GM12878 (cell line): ENCODE data around the gene MOGAT1. TPM values are rescaled to one million over a fixed set of nuclear protein-coding genes. Genes with fewer than 3 reads are reported as not detected.
A peak's percentile ranks its signal among the peaks of the same experiment; 100 is the strongest.

ENCODE experiments used
- ATAC-seq: fragments of 200-7000 bp; cut with Tn5 transposase; 3 replicates; pipeline ENCODE4 v1.9.1; 2020; ENCODE audit warnings: mild to moderate bottlenecking, moderate library complexity
- BruUV-seq: library from RNA; stranded (reverse); fragments of 400-500 nt; replicated peaks from 2 replicates; lab custom pipeline; 2021; lab: Mats Ljungman, UMichigan
- CTCF ChIA-PET: fragments of 300-600 bp; sonication (Branson Sonifier 250); formaldehyde crosslinking; extraction: SDS; loops from one replicate; lab custom pipeline; 2021; ENCODE audit warnings: inconsistent platforms; lab: Yijun Ruan, JAX
- POLR2A ChIA-PET: fragments of 350-600 bp; formaldehyde crosslinking; extraction: SDS; loops from one replicate; lab custom pipeline; 2021; ENCODE audit warnings: inconsistent platforms; lab: Charles Lee
- RAD21 ChIA-PET: fragments of 300-600 bp; sonication (Branson Sonifier 250); formaldehyde crosslinking; loops from one replicate; lab custom pipeline; 2023; ENCODE audit warnings: antibody characterized with exemption; ENCODE audit not compliant: unreplicated experiment; lab: Charles Lee
- SMC1A ChIA-PET: fragments of 300-600 bp; sonication (Branson Sonifier 250); formaldehyde crosslinking; loops from one replicate; lab custom pipeline; 2023; ENCODE audit not compliant: unreplicated experiment, uncharacterized antibody; lab: Charles Lee
- DNase-seq: peaks from one replicate; pipeline ENCODE4 v3.0.0-alpha.2; 2011; ENCODE audit warnings: low read depth, low spot score
- FAIRE-seq: peaks from 3 replicates; lab custom pipeline; 2011; peaks lifted over from hg19 to GRCh38; lab: Jason Lieb, UNC
- H2AFZ ChIP-seq: 2 replicates; pipeline ENCODE4 v1.6.0; 2011; ENCODE audit warnings: low read depth, low read length, control low read depth; ENCODE audit not compliant: control insufficient read depth
- H3K27ac ChIP-seq: 2 replicates; pipeline ENCODE4 v1.5.1; 2011; ENCODE audit warnings: control low read depth; ENCODE audit not compliant: control insufficient read depth, insufficient read depth
- H3K27me3 ChIP-seq, 2 experiments: replicated peaks in 1 of 2; 2 replicates each; pipeline versions ENCODE4 v1.6.0 to v1.6.1; 2011; ENCODE audit warnings: low read length in 1 of 2; ENCODE audit not compliant: control insufficient read depth in 2 of 2, insufficient read depth in 2 of 2
- H3K36me3 ChIP-seq, 2 experiments: 2 replicates each; pipeline ENCODE4 v1.5.1; 2011; ENCODE audit warnings: low read length in 1 of 2; ENCODE audit not compliant: control insufficient read depth in 2 of 2, insufficient read depth in 2 of 2
- H3K4me1 ChIP-seq: 2 replicates; pipeline ENCODE4 v1.6.1; 2011; ENCODE audit warnings: mild to moderate bottlenecking, low read length, moderate library complexity, mixed read lengths; ENCODE audit not compliant: control insufficient read depth, insufficient read depth
- H3K4me2 ChIP-seq: 2 replicates; pipeline ENCODE4 v1.6.0; 2011; ENCODE audit warnings: control low read depth; ENCODE audit not compliant: control insufficient read depth, insufficient read depth
- H3K4me3 ChIP-seq: fragments of 200-600 bp; sonication (generic); 2 replicates; pipeline ENCODE4 v1.5.1; 2016
- H3K79me2 ChIP-seq: 2 replicates; pipeline ENCODE4 v1.6.0; 2011; ENCODE audit warnings: low read length; ENCODE audit not compliant: control insufficient read depth, insufficient read depth
- H3K9ac ChIP-seq: 2 replicates; pipeline ENCODE4 v1.8.0; 2011; ENCODE audit warnings: low read length, control low read depth, mixed read lengths; ENCODE audit not compliant: control insufficient read depth, insufficient read depth
- H3K9me3 ChIP-seq: replicated peaks from 3 replicates; pipeline ENCODE4 v1.5.1; 2011; ENCODE audit warnings: mild to moderate bottlenecking, low read length; ENCODE audit not compliant: control insufficient read depth, insufficient read depth
- H4K20me1 ChIP-seq: 2 replicates; pipeline ENCODE4 v1.6.0; 2011; ENCODE audit not compliant: control insufficient read depth, insufficient read depth
- CBFB ChIP-seq: IDR thresholded peaks from 2 replicates; pipeline ENCODE4 v1.6.1; 2016; ENCODE audit warnings: antibody characterized with exemption, low read depth
- EED ChIP-seq: sonication (generic); IDR thresholded peaks from 2 replicates; pipeline ENCODE4 v1.6.1; 2016; ENCODE audit warnings: antibody characterized with exemption, low read depth
- EZH2 ChIP-seq: IDR thresholded peaks from 2 replicates; pipeline ENCODE4 v1.6.1; 2012; ENCODE audit warnings: low read depth, mild to moderate bottlenecking, control low read depth, inconsistent platforms, low read length, borderline replicate concordance; ENCODE audit not compliant: control insufficient read depth
- IRF4 ChIP-seq: IDR thresholded peaks from 2 replicates; pipeline ENCODE4 v1.6.1; 2011; ENCODE audit warnings: low read depth, low read length
- MYC ChIP-seq: IDR thresholded peaks from 2 replicates; pipeline ENCODE4 v1.6.1; 2011; ENCODE audit warnings: mild to moderate bottlenecking, low read length, moderate library complexity, inconsistent platforms; ENCODE audit not compliant: insufficient read depth, insufficient replicate concordance, insufficient read length, severe bottlenecking
- RUNX3 ChIP-seq: IDR thresholded peaks from 2 replicates; pipeline ENCODE4 v1.6.1; 2012; ENCODE audit warnings: low read length, inconsistent platforms
- SIN3A ChIP-seq: IDR thresholded peaks from 2 replicates; pipeline ENCODE4 v1.6.1; 2012; ENCODE audit warnings: low read depth, low read length, improper control_type of control experiment
- SPI1 ChIP-seq: IDR thresholded peaks from 2 replicates; pipeline ENCODE4 v1.6.1; 2011; ENCODE audit warnings: low read depth, mild to moderate bottlenecking, low read length, moderate library complexity, borderline replicate concordance; ENCODE audit not compliant: insufficient read depth
- TCF7 ChIP-seq: IDR thresholded peaks from 2 replicates; pipeline ENCODE4 v1.6.1; 2014; ENCODE audit warnings: antibody characterized with exemption, borderline replicate concordance
- YY1 ChIP-seq: IDR thresholded peaks from 2 replicates; pipeline ENCODE4 v1.6.1; 2011; ENCODE audit warnings: low read depth, mild to moderate bottlenecking, low read length
- WGBS: methylation state at CpG from one replicate; pipeline ENCODE4 v1.1.6; 2016; ENCODE audit warnings: low lambda C conversion rate; ENCODE audit not compliant: insufficient replicate concordance, insufficient coverage; ENCODE audit errors: missing lambda C conversion rate; 5-methylcytosine and 5-hydroxymethylcytosine counted together
- in situ Hi-C: fragments of 300-500 bp; cut with MboI; formaldehyde crosslinking; loops from 9 replicates; pipeline ENCODE4 v1.14.3; 2018; ENCODE audit warnings: mixed read lengths
- intact Hi-C: fragments of 100-400 bp; cut with micrococcal nuclease; formaldehyde crosslinking; loops from one replicate; pipeline ENCODE4 v1.14.2; 2022; ENCODE audit not compliant: unreplicated experiment
- polyA plus RNA-seq, 11 experiments: library from polyadenylated mRNA; depleted of rRNA in 4 of 11; unstranded in 6 of 11; stranded (reverse) in 5 of 11; fragments of >200 nt; fragmentation: Nextera tagmentation in 4 of 11; fragmentation: Illumina TruSeq in 1 of 11; extraction: Ambion mirVana in 4 of 11; extraction: Trizol in 1 of 11; gene quantifications; 1 replicate in 1 of 11; 2 replicates in 10 of 11; pipeline versions ENCODE4 v1.2.1 to v1.2.3, GENCODE V29; 2011 to 2016; ENCODE audit warnings: inconsistent platforms in 2 of 11, missing spikeins in 2 of 11, low read depth in 1 of 11
- total RNA-seq, 4 experiments: library from RNA; depleted of rRNA in 3 of 4; stranded (reverse); fragments of >200 nt in 3 of 4; fragmentation: Illumina TruSeq in 1 of 4; extraction: Trizol in 1 of 4; gene quantifications; 2 replicates each; pipeline versions ENCODE4 v1.2.1 to v1.2.3, GENCODE V29; 2013 to 2021
- TF ChIP-seq, protein P1 (sequence below): fragments of 450-650 bp; IDR thresholded peaks from 2 replicates; pipeline ENCODE4 v1.6.1; 2017; ENCODE audit warnings: mild to moderate bottlenecking, low read depth, inconsistent platforms; ENCODE audit not compliant: poor library complexity, severe bottlenecking
- TF ChIP-seq, protein P2 (sequence below): IDR thresholded peaks from 2 replicates; pipeline ENCODE4 v1.6.1; 2011; ENCODE audit warnings: low read depth, low read length, improper control_type of control experiment, borderline replicate concordance
- TF ChIP-seq, protein P3 (sequence below), 3 experiments: IDR thresholded peaks in 2 of 3; conservative IDR thresholded peaks in 1 of 3; 2 replicates each; pipeline ENCODE4 v1.5.1; 2011; ENCODE audit warnings: low read depth in 3 of 3, low read length in 3 of 3, mild to moderate bottlenecking in 3 of 3, control low read depth in 2 of 3, moderate library complexity in 2 of 3, inconsistent platforms in 1 of 3, mixed read lengths in 1 of 3; ENCODE audit not compliant: control insufficient read depth in 2 of 3, insufficient read depth in 1 of 3; ENCODE audit errors: extremely low read depth in 1 of 3
- TF ChIP-seq, protein P4 (sequence below): fragments of 450-650 bp; formaldehyde crosslinking; IDR thresholded peaks from 2 replicates; pipeline ENCODE4 v1.4.0; 2022; ENCODE audit warnings: mild to moderate bottlenecking, moderate library complexity

MOGAT1 gene
- total and polyA plus RNA-seq, 10 of the 15 experiments (the other 5 are each of a cell fraction or from before 2014, with no cell fraction given), result not detected

DNA sequence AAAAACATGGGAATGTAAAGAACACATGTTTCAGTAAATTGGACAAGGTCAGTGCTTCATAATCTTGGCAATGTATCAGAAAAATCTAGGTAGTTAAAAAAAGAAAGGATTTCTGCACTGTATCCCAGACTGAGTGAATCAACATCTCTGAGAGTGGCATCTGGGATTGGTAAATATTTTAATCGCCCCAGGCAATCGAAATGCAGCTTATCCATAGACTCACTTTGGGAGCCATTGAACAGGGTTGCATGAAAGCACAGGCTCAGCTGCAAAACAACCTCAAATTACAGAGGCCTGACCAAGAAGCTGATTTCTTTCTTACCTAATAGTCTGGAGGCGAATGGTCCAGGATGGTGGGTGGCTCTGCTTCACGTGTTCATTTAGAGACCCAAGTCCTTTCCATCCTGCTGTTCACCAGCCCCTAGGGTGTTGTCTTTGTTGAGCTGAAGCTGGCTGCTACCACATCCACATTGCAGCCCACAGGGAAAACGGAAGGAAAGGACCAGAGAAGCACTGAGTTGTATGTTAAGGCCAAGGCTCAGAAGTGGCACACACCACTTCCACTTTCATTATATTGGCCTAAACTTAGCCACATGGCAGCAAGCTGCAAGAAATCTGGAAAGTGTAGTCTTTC lies 59.0 kb downstream of the MOGAT1 start:
- H3K36me3 ChIP-seq, result no peaks in the 10 kb centered on the region
- H3K27me3 ChIP-seq, result no peaks in the 10 kb centered on the region
- H3K27ac ChIP-seq, result peak overlapping the region; percentile 69
- RAD21 ChIA-PET, result interaction anchor here (0.7 to 1.1 kb wide), 3 partner anchors 10 to 209 kb away, joined by 3 read pairs; no protein-coding TSS in a partner anchor
- H3K4me2 ChIP-seq, result peak overlapping the region; percentile 90
- peak; percentile 82 for ATAC-seq
- H3K9me3 ChIP-seq, result no peaks in the 10 kb centered on the region; the same call in 2 of the 3 replicates
- H3K4me3 ChIP-seq, result 0 out of 2 replicates have a peak overlapping the region, but pooled peaks have one; percentile 29
- H3K9ac ChIP-seq, result peak overlapping the region; percentile 51; the same call in 1 of the 2 replicates
- BruUV-seq, result no TSS peak
- peak; percentile 55 for DNase-seq
- H2AFZ ChIP-seq, result peak overlapping the region; percentile 90
- in situ Hi-C loops, result no loop called here
- WGBS, result 21% methylated on average over 5 of the region's 5 CpGs
- intact Hi-C loops, result no loop called here
- H4K20me1 ChIP-seq, result no peaks in the 10 kb centered on the region
- peak; percentile 23 for FAIRE-seq
- POLR2A ChIA-PET, result interaction anchor here (0.8 to 0.9 kb wide), 2 partner anchors 10 to 23 kb away, joined by 4 read pairs; no protein-coding TSS in a partner anchor
- SMC1A ChIA-PET, result interaction anchor here (1.2 to 1.8 kb wide), 5 partner anchors 9 to 182 kb away, joined by 3 to 4 read pairs (median 4); no protein-coding TSS in a partner anchor
- CTCF ChIA-PET, result interaction anchor here (0.8 to 3.1 kb wide), 2 partner anchors 20 to 22 kb away, joined by 3 to 24 read pairs; no protein-coding TSS in a partner anchor
- H3K4me1 ChIP-seq, result peaks cover 31% of the 10 kb centered on the region
- no peaks in the 10 kb centered on the region for H3K79me2 ChIP-seq
- TF ChIP-seq CBFB (no peak), EZH2 (no peak), MYC (no peak), TCF7 (no peak), IRF4 (0 out of 2 replicates have a peak, but pooled peaks have one; percentile 8), SPI1 (peak; percentile 37; the same call in 1 of the 2 replicates), YY1 (no peak), RUNX3 (peak; percentile 58), SIN3A (no peak), EED (peak; percentile 85)
- TF ChIP-seq, protein P1, sequence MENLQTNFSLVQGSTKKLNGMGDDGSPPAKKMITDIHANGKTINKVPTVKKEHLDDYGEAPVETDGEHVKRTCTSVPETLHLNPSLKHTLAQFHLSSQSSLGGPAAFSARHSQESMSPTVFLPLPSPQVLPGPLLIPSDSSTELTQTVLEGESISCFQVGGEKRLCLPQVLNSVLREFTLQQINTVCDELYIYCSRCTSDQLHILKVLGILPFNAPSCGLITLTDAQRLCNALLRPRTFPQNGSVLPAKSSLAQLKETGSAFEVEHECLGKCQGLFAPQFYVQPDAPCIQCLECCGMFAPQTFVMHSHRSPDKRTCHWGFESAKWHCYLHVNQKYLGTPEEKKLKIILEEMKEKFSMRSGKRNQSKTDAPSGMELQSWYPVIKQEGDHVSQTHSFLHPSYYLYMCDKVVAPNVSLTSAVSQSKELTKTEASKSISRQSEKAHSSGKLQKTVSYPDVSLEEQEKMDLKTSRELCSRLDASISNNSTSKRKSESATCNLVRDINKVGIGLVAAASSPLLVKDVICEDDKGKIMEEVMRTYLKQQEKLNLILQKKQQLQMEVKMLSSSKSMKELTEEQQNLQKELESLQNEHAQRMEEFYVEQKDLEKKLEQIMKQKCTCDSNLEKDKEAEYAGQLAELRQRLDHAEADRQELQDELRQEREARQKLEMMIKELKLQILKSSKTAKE, result no peak
- TF ChIP-seq, protein P2, sequence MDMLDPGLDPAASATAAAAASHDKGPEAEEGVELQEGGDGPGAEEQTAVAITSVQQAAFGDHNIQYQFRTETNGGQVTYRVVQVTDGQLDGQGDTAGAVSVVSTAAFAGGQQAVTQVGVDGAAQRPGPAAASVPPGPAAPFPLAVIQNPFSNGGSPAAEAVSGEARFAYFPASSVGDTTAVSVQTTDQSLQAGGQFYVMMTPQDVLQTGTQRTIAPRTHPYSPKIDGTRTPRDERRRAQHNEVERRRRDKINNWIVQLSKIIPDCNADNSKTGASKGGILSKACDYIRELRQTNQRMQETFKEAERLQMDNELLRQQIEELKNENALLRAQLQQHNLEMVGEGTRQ, result no peak
- TF ChIP-seq, protein P3, sequence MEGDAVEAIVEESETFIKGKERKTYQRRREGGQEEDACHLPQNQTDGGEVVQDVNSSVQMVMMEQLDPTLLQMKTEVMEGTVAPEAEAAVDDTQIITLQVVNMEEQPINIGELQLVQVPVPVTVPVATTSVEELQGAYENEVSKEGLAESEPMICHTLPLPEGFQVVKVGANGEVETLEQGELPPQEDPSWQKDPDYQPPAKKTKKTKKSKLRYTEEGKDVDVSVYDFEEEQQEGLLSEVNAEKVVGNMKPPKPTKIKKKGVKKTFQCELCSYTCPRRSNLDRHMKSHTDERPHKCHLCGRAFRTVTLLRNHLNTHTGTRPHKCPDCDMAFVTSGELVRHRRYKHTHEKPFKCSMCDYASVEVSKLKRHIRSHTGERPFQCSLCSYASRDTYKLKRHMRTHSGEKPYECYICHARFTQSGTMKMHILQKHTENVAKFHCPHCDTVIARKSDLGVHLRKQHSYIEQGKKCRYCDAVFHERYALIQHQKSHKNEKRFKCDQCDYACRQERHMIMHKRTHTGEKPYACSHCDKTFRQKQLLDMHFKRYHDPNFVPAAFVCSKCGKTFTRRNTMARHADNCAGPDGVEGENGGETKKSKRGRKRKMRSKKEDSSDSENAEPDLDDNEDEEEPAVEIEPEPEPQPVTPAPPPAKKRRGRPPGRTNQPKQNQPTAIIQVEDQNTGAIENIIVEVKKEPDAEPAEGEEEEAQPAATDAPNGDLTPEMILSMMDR (IDR thresholded peaks at IDR 0.05 in 2 of 3, conservative IDR thresholded peaks at IDR 0.05 in 1 of 3; ENCODE audit: control insufficient read depth in 2 of 3, extremely low read depth in 1 of 3, insufficient read depth in 1 of 3, low read depth in 3 of 3, low read length in 3 of 3), result no peak
- TF ChIP-seq, protein P4, sequence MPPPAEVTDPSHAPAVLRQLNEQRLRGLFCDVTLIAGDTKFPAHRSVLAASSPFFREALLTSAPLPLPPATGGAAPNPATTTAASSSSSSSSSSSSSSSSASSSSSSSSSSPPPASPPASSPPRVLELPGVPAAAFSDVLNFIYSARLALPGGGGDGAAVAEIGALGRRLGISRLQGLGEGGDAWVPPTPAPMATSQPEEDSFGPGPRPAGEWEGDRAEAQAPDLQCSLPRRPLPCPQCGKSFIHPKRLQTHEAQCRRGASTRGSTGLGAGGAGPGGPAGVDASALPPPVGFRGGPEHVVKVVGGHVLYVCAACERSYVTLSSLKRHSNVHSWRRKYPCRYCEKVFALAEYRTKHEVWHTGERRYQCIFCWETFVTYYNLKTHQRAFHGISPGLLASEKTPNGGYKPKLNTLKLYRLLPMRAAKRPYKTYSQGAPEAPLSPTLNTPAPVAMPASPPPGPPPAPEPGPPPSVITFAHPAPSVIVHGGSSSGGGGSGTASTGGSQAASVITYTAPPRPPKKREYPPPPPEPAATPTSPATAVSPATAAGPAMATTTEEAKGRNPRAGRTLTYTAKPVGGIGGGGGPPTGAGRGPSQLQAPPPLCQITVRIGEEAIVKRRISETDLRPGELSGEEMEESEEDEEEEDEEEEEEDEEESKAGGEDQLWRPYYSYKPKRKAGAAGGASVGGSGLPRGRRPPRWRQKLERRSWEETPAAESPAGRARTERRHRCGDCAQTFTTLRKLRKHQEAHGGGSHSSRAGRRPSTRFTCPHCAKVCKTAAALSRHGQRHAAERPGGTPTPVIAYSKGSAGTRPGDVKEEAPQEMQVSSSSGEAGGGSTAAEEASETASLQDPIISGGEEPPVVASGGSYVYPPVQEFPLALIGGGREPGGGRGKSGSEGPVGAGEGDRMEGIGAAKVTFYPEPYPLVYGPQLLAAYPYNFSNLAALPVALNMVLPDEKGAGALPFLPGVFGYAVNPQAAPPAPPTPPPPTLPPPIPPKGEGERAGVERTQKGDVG, result no peak
